SK-N-MC (cell line): Measurements from ENCODE around the gene LGI4.

Source experiments
- EZH2 ChIP-seq: fragments of 200-600 bp; sonication (generic); IDR thresholded peaks from one replicate; pipeline ENCODE4 v1.6.1; 2017; ENCODE audit warnings: antibody characterized with exemption
- POLR2AphosphoS5 ChIP-seq: IDR thresholded peaks from 2 replicates; pipeline ENCODE4 v1.6.1; 2012; ENCODE audit warnings: mild to moderate bottlenecking, low read depth, low read length, borderline replicate concordance

GRCh38 chr19:35138305-35138892 is 3.5 kb upstream of the LGI4 start, which contains the start of gene FXYD1:
- TF ChIP-seq POLR2AphosphoS5 (no peak), EZH2 (no peak)
